ENCODE measurements around the gene THSD4. TPM values are rescaled to one million over a fixed set of nuclear protein-coding genes. Genes with fewer than 3 reads are reported as not detected.
A peak's percentile ranks its signal among the peaks of the same experiment; 100 is the strongest.

The THSD4 gene
- polyA plus RNA-seq, 1 experiment = 45.8 TPM

DNA sequence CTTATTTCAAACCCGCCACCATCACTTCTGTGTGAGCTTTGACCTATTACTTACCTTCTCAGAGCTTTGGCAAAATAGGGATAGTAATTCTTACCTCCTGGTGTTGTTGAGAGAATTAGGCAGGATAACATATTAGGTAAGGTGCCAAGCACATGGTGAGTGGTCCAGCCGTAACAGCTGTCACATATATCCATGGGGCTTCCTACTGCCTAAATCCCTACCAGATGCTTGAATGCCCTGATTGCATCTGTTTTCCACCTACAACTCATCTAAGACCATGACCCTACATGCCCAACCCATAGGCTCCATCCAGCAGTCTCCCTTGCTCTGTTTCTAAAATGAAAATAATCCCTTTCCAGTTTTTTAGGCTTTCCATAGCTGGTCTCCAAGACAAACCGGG is 532.8 kb downstream of the THSD4 start:
- no peak overlapping the region for H3K27ac ChIP-seq (ENCODE audit: low read depth, low read length)
- no peak for DNase-seq (ENCODE audit: low read depth, low spot score)
- no peaks in the 10 kb centered on the region for H3K27me3 ChIP-seq (ENCODE audit: control insufficient read depth, insufficient read depth, low read length)
- no peak overlapping the region for H3K4me3 ChIP-seq (ENCODE audit: low read depth, low read length)
- CTCF ChIA-PET = no interaction called here
- no peaks in the 10 kb centered on the region for H3K9me3 ChIP-seq (ENCODE audit: control insufficient read depth, insufficient read depth, low read length)
- POLR2A ChIA-PET = no interaction called here
- TF ChIP-seq, protein P1, sequence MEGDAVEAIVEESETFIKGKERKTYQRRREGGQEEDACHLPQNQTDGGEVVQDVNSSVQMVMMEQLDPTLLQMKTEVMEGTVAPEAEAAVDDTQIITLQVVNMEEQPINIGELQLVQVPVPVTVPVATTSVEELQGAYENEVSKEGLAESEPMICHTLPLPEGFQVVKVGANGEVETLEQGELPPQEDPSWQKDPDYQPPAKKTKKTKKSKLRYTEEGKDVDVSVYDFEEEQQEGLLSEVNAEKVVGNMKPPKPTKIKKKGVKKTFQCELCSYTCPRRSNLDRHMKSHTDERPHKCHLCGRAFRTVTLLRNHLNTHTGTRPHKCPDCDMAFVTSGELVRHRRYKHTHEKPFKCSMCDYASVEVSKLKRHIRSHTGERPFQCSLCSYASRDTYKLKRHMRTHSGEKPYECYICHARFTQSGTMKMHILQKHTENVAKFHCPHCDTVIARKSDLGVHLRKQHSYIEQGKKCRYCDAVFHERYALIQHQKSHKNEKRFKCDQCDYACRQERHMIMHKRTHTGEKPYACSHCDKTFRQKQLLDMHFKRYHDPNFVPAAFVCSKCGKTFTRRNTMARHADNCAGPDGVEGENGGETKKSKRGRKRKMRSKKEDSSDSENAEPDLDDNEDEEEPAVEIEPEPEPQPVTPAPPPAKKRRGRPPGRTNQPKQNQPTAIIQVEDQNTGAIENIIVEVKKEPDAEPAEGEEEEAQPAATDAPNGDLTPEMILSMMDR (IDR thresholded peaks at IDR 0.05; ENCODE audit: low read depth, low read length) = no peak

GRCh38 chr15:71649894-71650293 is 534.6 kb downstream of the THSD4 start:
- H3K27me3 ChIP-seq (ENCODE audit: control insufficient read depth, insufficient read depth, low read length) = no peaks in the 10 kb centered on the region
- no peaks in the 10 kb centered on the region for H3K9me3 ChIP-seq (ENCODE audit: control insufficient read depth, insufficient read depth, low read length)
- ChIA-PET POLR2A (no interaction called here), CTCF (no interaction called here)
- TF ChIP-seq, protein P1 (IDR thresholded peaks at IDR 0.05; ENCODE audit: low read depth, low read length) = no peak
- H3K27ac ChIP-seq (ENCODE audit: low read depth, low read length) = no peak overlapping the region
- DNase-seq (ENCODE audit: low read depth, low spot score) = no peak
- no peak overlapping the region for H3K4me3 ChIP-seq (ENCODE audit: low read depth, low read length)

GRCh38 chr15:71650603-71651002 is 535.3 kb downstream of the THSD4 start:
- no peak for DNase-seq (ENCODE audit: low read depth, low spot score)
- ChIA-PET POLR2A (no interaction called here), CTCF (interaction anchor here (0.8 kb wide), 2 partner anchors 78 to 162 kb away, joined by 4 to 5 read pairs; no protein-coding TSS in a partner anchor)
- no peaks in the 10 kb centered on the region for H3K9me3 ChIP-seq (ENCODE audit: control insufficient read depth, insufficient read depth, low read length)
- no peak overlapping the region for H3K4me3 ChIP-seq (ENCODE audit: low read depth, low read length)
- H3K27ac ChIP-seq (ENCODE audit: low read depth, low read length) = no peak overlapping the region
- no peaks in the 10 kb centered on the region for H3K27me3 ChIP-seq (ENCODE audit: control insufficient read depth, insufficient read depth, low read length)
- TF ChIP-seq, protein P1 (IDR thresholded peaks at IDR 0.05; ENCODE audit: low read depth, low read length) = no peak

GRCh38 chr15:71651750-71652186 is 536.5 kb downstream of the THSD4 start:
- Histone ChIP-seq H3K9me3 (ENCODE audit: control insufficient read depth, insufficient read depth, low read length) (no peaks in the 10 kb centered on the region), H3K27ac (ENCODE audit: low read depth, low read length) (no peak overlapping the region), H3K27me3 (ENCODE audit: control insufficient read depth, insufficient read depth, low read length) (no peaks in the 10 kb centered on the region), H3K4me3 (ENCODE audit: low read depth, low read length) (no peak overlapping the region)
- POLR2A ChIA-PET = no interaction called here
- TF ChIP-seq, protein P1 (IDR thresholded peaks at IDR 0.05; ENCODE audit: low read depth, low read length) = peak; percentile 71
- CTCF ChIA-PET = interaction anchor here (0.6 to 2.0 kb wide), 8 partner anchors 10 to 678 kb away, joined by 3 to 10 read pairs (median 4); no protein-coding TSS in a partner anchor
- DNase-seq (ENCODE audit: low read depth, low spot score) = peak; percentile 66

GRCh38 chr15:71654042-71654719 is 538.9 kb downstream of the THSD4 start:
- Histone ChIP-seq H3K4me3 (ENCODE audit: low read depth, low read length) (no peak overlapping the region), H3K27me3 (ENCODE audit: control insufficient read depth, insufficient read depth, low read length) (no peaks in the 10 kb centered on the region), H3K27ac (ENCODE audit: low read depth, low read length) (no peak overlapping the region), H3K9me3 (ENCODE audit: control insufficient read depth, insufficient read depth, low read length) (no peaks in the 10 kb centered on the region)
- POLR2A ChIA-PET = no interaction called here
- no peak for DNase-seq (ENCODE audit: low read depth, low spot score)
- CTCF ChIA-PET = interaction anchor here (1.1 to 2.0 kb wide), 3 partner anchors 10 to 89 kb away, joined by 3 to 10 read pairs (median 3); no protein-coding TSS in a partner anchor
- TF ChIP-seq, protein P1 (IDR thresholded peaks at IDR 0.05; ENCODE audit: low read depth, low read length) = no peak

Measured in AG04450 (cell line).